IMR-90 (cell line): ENCODE measurements around the gene PDLIM1. TPM values are rescaled to one million over a fixed set of nuclear protein-coding genes. Genes with fewer than 3 reads are reported as not detected.

Source experiments
- ATAC-seq: fragments of 200-7000 bp; cut with Tn5 transposase; 2 replicates; pipeline ENCODE4 v1.9.1; 2020; ENCODE audit warnings: low read depth, mild to moderate bottlenecking, moderate library complexity
- BruUV-seq: library from RNA; stranded (reverse); fragments of 400-500 nt; replicated peaks from 2 replicates; lab custom pipeline; 2021; lab: Mats Ljungman, UMichigan
- CTCF ChIA-PET: fragments of 300-600 bp; formaldehyde crosslinking; extraction: SDS; loops from one replicate; lab custom pipeline; 2021; ENCODE audit warnings: antibody characterized with exemption; lab: Yijun Ruan, JAX
- POLR2A ChIA-PET: fragments of 300-600 bp; sonication (Branson Sonifier 250); formaldehyde crosslinking; loops from one replicate; lab custom pipeline; 2022; ENCODE audit warnings: antibody characterized with exemption; ENCODE audit not compliant: unreplicated experiment; lab: Charles Lee
- DNase-seq: peaks from one replicate; pipeline ENCODE4 v3.0.0; 2013
- H2AFZ ChIP-seq: replicated peaks from 2 replicates; pipeline ENCODE3; 2013; ENCODE audit warnings: low read length, mild to moderate bottlenecking; ENCODE audit not compliant: poor library complexity
- H2AK5ac ChIP-seq: 2 replicates; pipeline ENCODE4 v1.6.1; 2013; ENCODE audit warnings: low read depth, low read length, inconsistent platforms
- H2AK9ac ChIP-seq: replicated peaks from 2 replicates; pipeline ENCODE3; 2013; ENCODE audit warnings: mild to moderate bottlenecking, low read depth, low read length, moderate library complexity; ENCODE audit not compliant: poor library complexity
- H2BK120ac ChIP-seq: 2 replicates; pipeline ENCODE4 v1.6.1; 2013; ENCODE audit warnings: low read depth, low read length, inconsistent platforms
- H2BK15ac ChIP-seq: 3 replicates; pipeline ENCODE4 v1.6.1; 2013; ENCODE audit warnings: low read depth, low read length, inconsistent platforms
- H2BK20ac ChIP-seq: 2 replicates; pipeline ENCODE4 v1.6.1; 2013; ENCODE audit warnings: low read depth, mild to moderate bottlenecking, inconsistent platforms, low read length, moderate library complexity
- H2BK5ac ChIP-seq: 2 replicates; pipeline ENCODE4 v1.6.1; 2013; ENCODE audit warnings: mild to moderate bottlenecking, low read depth, low read length, inconsistent platforms; ENCODE audit not compliant: poor library complexity, severe bottlenecking
- H3K14ac ChIP-seq: replicated peaks from 2 replicates; pipeline ENCODE4 v1.6.1; 2013; ENCODE audit warnings: low read depth, low read length, inconsistent platforms
- H3K18ac ChIP-seq: 2 replicates; pipeline ENCODE4 v1.6.1; 2013; ENCODE audit warnings: low read depth, low read length, control low read depth
- H3K23ac ChIP-seq: 2 replicates; pipeline ENCODE4 v1.6.1; 2013; ENCODE audit warnings: low read depth, low read length, inconsistent platforms
- H3K27ac ChIP-seq: 2 replicates; pipeline ENCODE4 v1.5.1; 2013; ENCODE audit warnings: mild to moderate bottlenecking, control low read depth, low read length; ENCODE audit not compliant: insufficient read depth
- H3K27me3 ChIP-seq: 2 replicates; pipeline ENCODE4 v1.6.1; 2013; ENCODE audit warnings: low read length; ENCODE audit not compliant: control insufficient read depth, insufficient read depth
- H3K36me3 ChIP-seq: 2 replicates; pipeline ENCODE4 v1.6.1; 2013; ENCODE audit warnings: low read length, mixed read lengths; ENCODE audit not compliant: control insufficient read depth, insufficient read depth
- H3K4ac ChIP-seq: 2 replicates; pipeline ENCODE4 v1.6.1; 2013; ENCODE audit warnings: low read depth, low read length, inconsistent platforms
- H3K4me1 ChIP-seq: 2 replicates; pipeline ENCODE4 v1.6.1; 2013; ENCODE audit warnings: low read length, mixed read lengths; ENCODE audit not compliant: control insufficient read depth, insufficient read depth
- H3K4me2 ChIP-seq: 2 replicates; pipeline ENCODE4 v1.6.1; 2013; ENCODE audit warnings: low read depth, mild to moderate bottlenecking, control low read depth, low read length, moderate library complexity
- H3K4me3 ChIP-seq: 2 replicates; pipeline ENCODE4 v1.5.1; 2013; ENCODE audit warnings: low read depth, mild to moderate bottlenecking, control low read depth, low read length, moderate library complexity; ENCODE audit not compliant: insufficient read depth
- H3K56ac ChIP-seq: 2 replicates; pipeline ENCODE4 v1.6.1; 2013; ENCODE audit warnings: low read length, inconsistent platforms; ENCODE audit not compliant: insufficient read depth; ENCODE audit errors: extremely low read depth
- H3K79me1 ChIP-seq, 2 experiments: 2 replicates each; pipeline ENCODE4 v1.6.1; 2013; ENCODE audit warnings: low read length in 2 of 2, inconsistent platforms in 1 of 2, low read depth in 1 of 2
- H3K9ac ChIP-seq: 2 replicates; pipeline ENCODE4 v1.6.1; 2013; ENCODE audit warnings: low read depth, low read length, control low read depth
- H3K9me1 ChIP-seq: 2 replicates; pipeline ENCODE4 v1.6.1; 2013; ENCODE audit warnings: low read length, inconsistent platforms; ENCODE audit not compliant: insufficient read depth
- H3K9me3 ChIP-seq: 2 replicates; pipeline ENCODE4 v1.6.1; 2013; ENCODE audit warnings: low read length; ENCODE audit not compliant: control insufficient read depth, insufficient read depth
- H4K20me1 ChIP-seq: 2 replicates; pipeline ENCODE4 v1.6.1; 2013; ENCODE audit warnings: low read length, inconsistent platforms; ENCODE audit not compliant: insufficient read depth
- H4K5ac ChIP-seq: 2 replicates; pipeline ENCODE4 v1.6.1; 2013; ENCODE audit warnings: mild to moderate bottlenecking, low read depth, low read length, control low read depth
- H4K8ac ChIP-seq, 2 experiments: 2 replicates each; pipeline ENCODE4 v1.6.1; 2013; ENCODE audit warnings: low read depth in 2 of 2, low read length in 2 of 2, control low read depth in 1 of 2, inconsistent platforms in 1 of 2
- H4K91ac ChIP-seq: 2 replicates; pipeline ENCODE4 v1.6.1; 2013; ENCODE audit warnings: low read depth, low read length, inconsistent platforms; ENCODE audit not compliant: insufficient read depth
- BHLHE40 ChIP-seq: fragments of 150-350 bp; IDR thresholded peaks from 2 replicates; pipeline ENCODE4 v1.6.1; 2016; ENCODE audit warnings: mild to moderate bottlenecking, low read depth, low read length
- CEBPB ChIP-seq: IDR thresholded peaks from 2 replicates; pipeline ENCODE4 v1.6.1; 2012; ENCODE audit warnings: low read depth, low read length, improper control_type of control experiment
- CHD1 ChIP-seq: IDR thresholded peaks from 2 replicates; pipeline ENCODE4 v1.6.1; 2012; ENCODE audit warnings: low read depth, low read length, improper control_type of control experiment
- FOS ChIP-seq: fragments of 150-350 bp; IDR thresholded peaks from 2 replicates; pipeline ENCODE4 v1.6.1; 2016; ENCODE audit warnings: low read depth, low read length
- MAFK ChIP-seq: IDR thresholded peaks from 2 replicates; pipeline ENCODE4 v1.6.1; 2012; ENCODE audit warnings: low read depth, low read length, improper control_type of control experiment
- MAZ ChIP-seq: IDR thresholded peaks from 2 replicates; pipeline ENCODE4 v1.6.1; 2012; ENCODE audit warnings: low read depth, mild to moderate bottlenecking, low read length, improper control_type of control experiment, moderate library complexity, borderline replicate concordance
- MXI1 ChIP-seq: IDR thresholded peaks from 2 replicates; pipeline ENCODE4 v1.6.1; 2012; ENCODE audit warnings: low read depth, mild to moderate bottlenecking, low read length, moderate library complexity, borderline replicate concordance
- NFE2L2 ChIP-seq: fragments of 150-350 bp; IDR thresholded peaks from 2 replicates; pipeline ENCODE4 v1.6.1; 2016; ENCODE audit warnings: low read depth, mild to moderate bottlenecking, low read length
- POLR2A ChIP-seq: IDR thresholded peaks from 2 replicates; pipeline ENCODE4 v1.6.1; 2012; ENCODE audit warnings: mild to moderate bottlenecking, low read depth, low read length
- RAD21 ChIP-seq: IDR thresholded peaks from 2 replicates; pipeline ENCODE4 v1.6.1; 2012; ENCODE audit warnings: low read length, improper control_type of control experiment
- RCOR1 ChIP-seq: IDR thresholded peaks from 2 replicates; pipeline ENCODE4 v1.6.1; 2012; ENCODE audit warnings: mild to moderate bottlenecking, low read length, improper control_type of control experiment; ENCODE audit not compliant: insufficient replicate concordance
- RFX5 ChIP-seq: IDR thresholded peaks from 2 replicates; pipeline ENCODE4 v1.8.0; 2012; ENCODE audit warnings: low read depth, mild to moderate bottlenecking, low read length, moderate library complexity
- SMC3 ChIP-seq: fragments of 150-350 bp; IDR thresholded peaks from 2 replicates; pipeline ENCODE4 v1.6.1; 2016; ENCODE audit warnings: low read depth, mild to moderate bottlenecking, antibody characterized with exemption, low read length, moderate library complexity
- WGBS, 2 experiments: methylation state at CpG; one replicate each; pipeline versions ENCODE4 v1.1.5 to v1.1.7; 2013; ENCODE audit warnings: missing lambda C conversion rate in 2 of 2; ENCODE audit not compliant: insufficient read length in 1 of 2; ENCODE audit errors: extremely low coverage in 2 of 2; 5-methylcytosine and 5-hydroxymethylcytosine counted together
- dilution Hi-C: fragments of 300-500 bp; cut with HindIII; formaldehyde crosslinking; loops from one replicate; pipeline ENCODE4 v1.14.3; 2018; ENCODE audit warnings: low sequenced_read_pairs; ENCODE audit not compliant: unreplicated experiment
- in situ Hi-C: fragments of 300-500 bp; cut with MboI; formaldehyde crosslinking; loops from 3 replicates; pipeline ENCODE4 v1.14.3; 2019; ENCODE audit warnings: low sequenced_read_pairs, inconsistent platforms, mixed read lengths
- intact Hi-C: fragments of 100-400 bp; cut with micrococcal nuclease; formaldehyde crosslinking; loops from 2 replicates; pipeline ENCODE4 v1.10.0; 2022
- polyA plus RNA-seq, 3 experiments: library from polyadenylated mRNA; depleted of rRNA; stranded (reverse); fragments of >200 nt; gene quantifications; 2 replicates each; pipeline ENCODE4 v1.2.3, GENCODE V29; 2012; ENCODE audit warnings: low replicate concordance in 1 of 3
- total RNA-seq: library from RNA; depleted of rRNA; stranded (reverse); fragments of >200 nt; gene quantifications from 2 replicates; pipeline ENCODE4 v1.2.3, GENCODE V29; 2012
- TF ChIP-seq, protein P1 (sequence below): fragments of 150-350 bp; IDR thresholded peaks from 2 replicates; pipeline ENCODE4 v1.6.1; 2016; ENCODE audit warnings: low read depth, mild to moderate bottlenecking, low read length, moderate library complexity, borderline replicate concordance
- TF ChIP-seq, protein P2 (sequence below): fragments of 150-350 bp; IDR thresholded peaks from 2 replicates; pipeline ENCODE4 v1.6.1; 2017; ENCODE audit warnings: mild to moderate bottlenecking, antibody characterized with exemption, low read length, low read depth
- TF ChIP-seq, protein P3 (sequence below): conservative IDR thresholded peaks from 2 replicates; pipeline ENCODE4 v1.5.1; 2012; ENCODE audit warnings: mild to moderate bottlenecking, low read depth, low read length, improper control_type of control experiment

The PDLIM1 gene
- total and polyA plus RNA-seq, 2 of the 4 experiments (the other 2 are of a cell fraction): 30.1 to 187 TPM

DNA sequence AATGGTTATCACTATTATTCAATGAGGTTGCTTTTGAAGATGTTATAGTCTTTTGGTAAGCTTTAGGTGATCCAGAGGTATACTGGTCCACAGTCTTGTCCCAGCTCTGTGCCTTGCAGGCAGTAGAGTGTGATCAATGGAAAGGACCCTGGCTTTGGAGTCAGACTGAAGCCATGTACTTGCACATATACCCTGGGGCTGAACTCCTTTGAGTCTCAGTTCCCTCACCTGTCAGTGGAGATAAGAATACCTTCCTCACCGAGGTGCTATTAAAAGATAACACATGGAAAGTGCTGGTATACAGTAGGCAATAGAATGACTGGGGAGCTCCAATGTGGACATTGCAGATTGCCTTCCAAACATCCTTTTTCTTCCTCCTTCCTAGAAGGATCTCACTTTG is 16.0 kb upstream of the PDLIM1 start:
- DNase-seq (no peak), ATAC-seq (no peak)
- ChIA-PET CTCF (no interaction called here), POLR2A (no interaction called here)
- Histone ChIP-seq H2BK15ac (peak overlapping the region; percentile 46; the same call in 2 of the 3 replicates), H3K23ac (0 out of 2 replicates have a peak overlapping the region, but pooled peaks have one; percentile 4), H3K27me3 (no peaks in the 10 kb centered on the region), H3K18ac (peak overlapping the region; percentile 77; the same call in 1 of the 2 replicates), H2BK120ac (peak overlapping the region; percentile 43), H2BK20ac (peak overlapping the region; percentile 58), H3K4me3 (no peak overlapping the region), H3K4me2 (no peak overlapping the region), H3K9ac (no peak overlapping the region), H2AK5ac (peak overlapping the region; percentile 74), H4K5ac (peak overlapping the region; percentile 63; the same call in 1 of the 2 replicates), H3K56ac (no peak overlapping the region), H3K4me1 (peaks cover 15% of the 10 kb centered on the region), H3K9me1 (peaks cover 14% of the 10 kb centered on the region), H2AK9ac (no peak overlapping the region), H3K36me3 (no peaks in the 10 kb centered on the region), H3K9me3 (no peaks in the 10 kb centered on the region), H4K20me1 (peaks cover 3% of the 10 kb centered on the region; the same call in 1 of the 2 replicates), H3K4ac (peak overlapping the region; percentile 28; the same call in 1 of the 2 replicates), H3K27ac (no peak overlapping the region), H2BK5ac (peak overlapping the region; percentile 27), H4K91ac (0 out of 2 replicates have a peak overlapping the region, but pooled peaks have one; percentile 1), H3K14ac (no peak overlapping the region), H4K8ac (peak overlapping the region; percentile 22 to 29; a peak in 2 of 4 replicates), H2AFZ (no peak overlapping the region), H3K79me1 (no peaks in the 10 kb centered on the region)
- in situ Hi-C loops (no loop called here), intact Hi-C loops (no loop called here), dilution Hi-C loops (no loop called here)
- TF ChIP-seq NFE2L2 (no peak), BHLHE40 (no peak), MAFK (no peak), SMC3 (no peak), MXI1 (no peak), FOS (no peak), CHD1 (no peak), CEBPB (no peak), RFX5 (no peak), RAD21 (no peak), MAZ (no peak), RCOR1 (no peak), POLR2A (no peak)
- TF ChIP-seq, protein P1, sequence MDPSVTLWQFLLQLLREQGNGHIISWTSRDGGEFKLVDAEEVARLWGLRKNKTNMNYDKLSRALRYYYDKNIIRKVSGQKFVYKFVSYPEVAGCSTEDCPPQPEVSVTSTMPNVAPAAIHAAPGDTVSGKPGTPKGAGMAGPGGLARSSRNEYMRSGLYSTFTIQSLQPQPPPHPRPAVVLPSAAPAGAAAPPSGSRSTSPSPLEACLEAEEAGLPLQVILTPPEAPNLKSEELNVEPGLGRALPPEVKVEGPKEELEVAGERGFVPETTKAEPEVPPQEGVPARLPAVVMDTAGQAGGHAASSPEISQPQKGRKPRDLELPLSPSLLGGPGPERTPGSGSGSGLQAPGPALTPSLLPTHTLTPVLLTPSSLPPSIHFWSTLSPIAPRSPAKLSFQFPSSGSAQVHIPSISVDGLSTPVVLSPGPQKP: no peak
- TF ChIP-seq, protein P2, sequence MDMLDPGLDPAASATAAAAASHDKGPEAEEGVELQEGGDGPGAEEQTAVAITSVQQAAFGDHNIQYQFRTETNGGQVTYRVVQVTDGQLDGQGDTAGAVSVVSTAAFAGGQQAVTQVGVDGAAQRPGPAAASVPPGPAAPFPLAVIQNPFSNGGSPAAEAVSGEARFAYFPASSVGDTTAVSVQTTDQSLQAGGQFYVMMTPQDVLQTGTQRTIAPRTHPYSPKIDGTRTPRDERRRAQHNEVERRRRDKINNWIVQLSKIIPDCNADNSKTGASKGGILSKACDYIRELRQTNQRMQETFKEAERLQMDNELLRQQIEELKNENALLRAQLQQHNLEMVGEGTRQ: no peak
- TF ChIP-seq, protein P3, sequence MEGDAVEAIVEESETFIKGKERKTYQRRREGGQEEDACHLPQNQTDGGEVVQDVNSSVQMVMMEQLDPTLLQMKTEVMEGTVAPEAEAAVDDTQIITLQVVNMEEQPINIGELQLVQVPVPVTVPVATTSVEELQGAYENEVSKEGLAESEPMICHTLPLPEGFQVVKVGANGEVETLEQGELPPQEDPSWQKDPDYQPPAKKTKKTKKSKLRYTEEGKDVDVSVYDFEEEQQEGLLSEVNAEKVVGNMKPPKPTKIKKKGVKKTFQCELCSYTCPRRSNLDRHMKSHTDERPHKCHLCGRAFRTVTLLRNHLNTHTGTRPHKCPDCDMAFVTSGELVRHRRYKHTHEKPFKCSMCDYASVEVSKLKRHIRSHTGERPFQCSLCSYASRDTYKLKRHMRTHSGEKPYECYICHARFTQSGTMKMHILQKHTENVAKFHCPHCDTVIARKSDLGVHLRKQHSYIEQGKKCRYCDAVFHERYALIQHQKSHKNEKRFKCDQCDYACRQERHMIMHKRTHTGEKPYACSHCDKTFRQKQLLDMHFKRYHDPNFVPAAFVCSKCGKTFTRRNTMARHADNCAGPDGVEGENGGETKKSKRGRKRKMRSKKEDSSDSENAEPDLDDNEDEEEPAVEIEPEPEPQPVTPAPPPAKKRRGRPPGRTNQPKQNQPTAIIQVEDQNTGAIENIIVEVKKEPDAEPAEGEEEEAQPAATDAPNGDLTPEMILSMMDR: no peak
- BruUV-seq: no TSS peak
- WGBS, 2 experiments: no CpG with 5 or more reads among the region's 1 CpG
